GM19463 (cell line): ENCODE measurements around the gene NOS3.

ENCODE experiments used
- ATAC-seq: cut with Tn5 transposase; IDR thresholded peaks from one replicate; pipeline ENCODE4 v1.9.1; 2021; ENCODE audit warnings: mild to moderate bottlenecking, moderate library complexity; ENCODE audit not compliant: unreplicated experiment

NOS3 gene

DNA sequence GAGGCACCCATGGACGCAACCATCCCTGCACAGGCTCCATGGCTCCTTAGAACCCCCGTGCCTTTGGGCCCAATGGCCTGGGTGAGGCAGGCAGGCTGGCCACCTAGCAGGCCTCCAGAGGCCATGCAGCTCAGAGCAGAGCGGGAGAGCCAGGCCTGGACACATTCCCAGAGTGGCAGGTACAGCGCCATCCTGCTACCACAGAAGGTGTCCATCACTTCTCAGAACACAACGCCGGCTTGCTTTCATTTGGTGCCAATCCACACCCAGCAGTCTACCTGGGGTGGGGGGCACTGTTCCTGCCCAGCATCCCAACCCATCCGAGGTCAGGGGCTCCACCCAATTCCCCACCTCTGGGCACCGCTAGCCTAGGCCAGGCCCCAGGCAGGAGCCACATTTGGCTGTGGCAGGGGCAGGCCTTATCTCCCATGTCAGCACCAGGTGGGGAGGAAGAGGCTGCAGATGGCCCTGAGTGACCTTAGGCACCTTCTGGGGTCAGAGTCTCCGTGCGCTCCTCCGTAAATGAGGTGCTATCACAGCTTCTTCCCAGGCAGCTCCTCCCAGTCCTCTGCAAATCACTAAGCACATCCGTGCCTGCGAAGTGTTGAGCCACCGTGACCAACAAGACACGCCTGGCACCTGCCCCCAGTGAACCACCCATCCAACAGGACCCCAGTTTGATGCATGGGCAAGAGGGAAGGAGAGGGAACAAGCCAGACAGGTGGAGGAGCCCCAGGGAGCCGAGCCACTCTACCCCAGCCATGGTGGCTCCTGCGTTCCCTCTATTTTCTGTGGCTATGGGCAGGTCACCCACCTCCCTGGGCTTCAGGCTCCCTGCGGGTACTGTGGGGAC is 26.9 kb upstream of the NOS3 start:
- no peak for ATAC-seq

DNA sequence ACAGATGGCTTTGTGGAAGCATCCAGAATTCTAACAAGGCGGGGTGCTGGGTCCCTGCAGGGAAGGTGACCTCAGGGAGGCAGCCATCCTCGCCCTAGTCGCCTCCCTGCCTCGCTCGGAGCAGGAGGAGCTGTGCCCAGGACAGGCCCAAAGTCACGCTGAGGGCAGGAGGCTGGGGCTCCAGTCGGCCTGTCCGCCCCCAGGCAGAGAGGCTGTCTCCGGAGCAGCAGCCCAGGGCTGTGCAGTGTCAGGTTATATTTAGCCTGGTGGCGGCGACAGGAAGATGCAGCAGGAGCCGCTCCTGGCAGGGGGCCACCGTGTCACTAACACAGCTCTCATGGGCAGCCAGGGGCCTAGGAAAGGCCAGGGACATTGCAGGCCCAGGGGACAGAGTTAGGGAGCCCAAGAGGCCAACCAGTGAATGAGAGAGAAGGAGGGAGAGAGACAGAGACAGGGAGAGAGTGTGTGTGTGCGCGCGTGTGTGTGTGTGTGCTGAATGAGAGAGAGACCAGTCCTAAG is 26.2 kb upstream of the NOS3 start:
- no peak for ATAC-seq

DNA sequence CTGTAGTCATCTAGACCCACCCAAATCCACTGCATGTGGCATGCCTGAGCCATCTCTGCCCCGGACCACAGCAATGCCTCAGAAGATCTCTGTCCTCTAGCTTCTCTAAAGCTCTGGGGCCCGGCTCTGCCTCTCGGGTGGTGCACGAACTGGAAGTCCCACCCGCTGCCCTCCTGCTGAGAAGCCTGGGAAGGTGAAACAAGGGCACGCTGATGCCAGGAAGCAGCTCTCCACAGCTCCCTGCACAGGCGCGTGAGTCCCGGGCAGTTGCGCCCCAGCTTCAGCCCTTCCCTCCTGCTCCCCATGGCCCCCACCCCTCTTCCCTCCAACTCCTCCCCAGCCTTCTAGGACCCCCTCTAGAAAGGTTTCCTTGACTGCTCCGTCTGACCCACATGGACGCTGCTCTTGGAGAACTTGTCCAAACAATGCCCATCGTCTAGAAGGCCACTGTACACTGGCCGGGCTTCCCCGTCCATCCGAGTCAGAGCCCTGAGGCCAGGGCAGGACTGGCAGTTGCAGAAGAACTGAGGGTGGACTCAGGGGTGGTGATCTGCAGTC is 25.5 kb upstream of the NOS3 start:
- ATAC-seq, result no peak

GRCh38 chr7:150966002-150966401 is 24.8 kb upstream of the NOS3 start:
- ATAC-seq, result no peak

- ATAC-seq, result no peak
These were observed 23.5 kb upstream of the NOS3 start for GRCh38 chr7:150967349-150967748.

DNA sequence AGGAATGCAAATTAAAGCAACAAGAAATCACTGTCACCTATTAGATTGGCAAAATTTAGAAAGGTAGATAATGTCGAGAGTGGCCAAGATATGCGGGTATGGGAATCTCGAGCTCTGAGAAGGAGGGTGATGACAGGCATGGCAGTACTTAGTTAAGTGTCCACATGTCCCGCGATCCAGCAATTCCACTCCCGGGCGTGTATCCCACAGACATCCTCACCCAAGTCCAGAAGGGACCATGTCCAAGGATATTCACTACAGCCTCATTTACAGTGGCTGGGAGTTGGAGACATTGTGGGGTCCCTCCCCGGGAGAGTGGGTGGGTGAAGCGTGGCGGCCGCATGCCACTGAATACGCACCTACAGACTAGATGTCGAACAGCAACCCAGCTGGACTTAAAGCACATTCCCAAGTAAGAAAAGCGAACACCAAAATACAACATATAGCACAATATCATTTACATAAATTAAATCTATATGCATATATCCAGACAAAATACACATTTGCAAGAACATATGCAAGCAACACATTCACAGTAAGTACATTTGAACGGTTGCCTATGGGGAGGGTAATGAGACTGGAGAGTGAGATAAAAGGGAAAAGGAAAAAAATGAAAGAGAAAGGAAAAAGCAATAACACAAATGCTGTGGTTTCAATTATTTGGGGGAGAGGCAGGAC is 22.6 kb upstream of the NOS3 start:
- no peak for ATAC-seq

- ATAC-seq, result no peak
These were observed 22.0 kb upstream of the NOS3 start for GRCh38 chr7:150968734-150969372.

DNA sequence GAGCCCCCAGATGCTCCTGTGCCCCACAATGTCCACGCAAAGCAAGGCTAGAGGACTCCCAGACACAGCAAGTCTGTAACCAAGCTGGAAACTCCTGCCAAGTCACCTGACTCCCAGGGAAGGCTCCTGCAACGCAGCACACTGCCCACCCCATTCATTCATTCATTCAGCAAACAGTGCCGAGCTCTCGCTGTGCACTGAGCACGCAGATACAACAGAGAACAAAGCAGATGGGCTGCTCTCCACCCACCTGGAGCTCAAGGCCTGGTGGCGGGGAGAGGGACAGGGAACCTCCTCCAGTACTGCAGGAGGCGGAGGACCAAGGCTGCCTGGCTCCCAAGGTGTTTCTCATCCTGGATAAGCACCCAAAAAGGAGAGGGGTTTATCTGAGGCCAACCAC is 21.3 kb upstream of the NOS3 start:
- no peak for ATAC-seq

GRCh38 chr7:150970424-150970823 is 20.4 kb upstream of the NOS3 start:
- ATAC-seq, result no peak

DNA sequence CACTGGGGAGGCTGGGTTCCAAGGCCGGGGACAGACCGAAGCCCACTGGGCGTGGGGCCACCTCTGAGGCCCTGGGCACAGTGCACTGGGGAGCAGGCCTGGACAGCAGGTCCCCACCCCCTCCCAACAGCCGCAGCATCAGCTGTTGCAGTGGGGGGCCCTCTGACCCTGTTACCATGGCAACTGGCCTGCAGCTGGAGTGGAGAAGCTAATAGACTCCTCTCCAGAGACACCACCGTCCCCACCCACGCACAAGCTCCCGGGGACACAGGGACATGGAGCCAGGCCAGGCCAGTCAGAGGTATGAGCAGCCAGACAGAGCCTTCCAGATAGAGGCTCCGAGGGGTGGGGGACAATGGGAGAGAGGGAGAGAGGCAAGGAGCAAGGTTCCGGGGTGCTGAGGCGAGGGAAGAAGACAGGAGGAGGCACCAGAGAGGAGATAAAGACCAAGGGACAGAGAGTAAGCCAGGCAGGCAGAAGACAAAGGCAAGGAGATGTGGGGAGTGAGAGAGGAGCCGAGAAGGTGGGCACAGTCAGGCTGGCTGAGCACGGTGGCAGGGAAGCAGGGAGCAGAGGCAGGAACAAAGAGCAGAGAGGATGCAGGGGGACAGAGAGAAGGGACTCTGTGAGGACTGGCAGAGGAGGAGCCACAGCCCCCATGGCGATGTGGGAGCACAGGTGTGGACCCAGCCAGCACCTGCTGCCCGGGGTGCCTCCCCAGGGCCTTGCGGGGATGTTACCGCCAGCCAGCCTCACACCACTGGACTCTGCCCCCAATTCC is 19.4 kb upstream of the NOS3 start:
- ATAC-seq, result no peak

GRCh38 chr7:150972023-150972468 is 18.8 kb upstream of the NOS3 start:
- ATAC-seq, result no peak

GRCh38 chr7:150972741-150973140 is 18.1 kb upstream of the NOS3 start:
- no peak for ATAC-seq

DNA sequence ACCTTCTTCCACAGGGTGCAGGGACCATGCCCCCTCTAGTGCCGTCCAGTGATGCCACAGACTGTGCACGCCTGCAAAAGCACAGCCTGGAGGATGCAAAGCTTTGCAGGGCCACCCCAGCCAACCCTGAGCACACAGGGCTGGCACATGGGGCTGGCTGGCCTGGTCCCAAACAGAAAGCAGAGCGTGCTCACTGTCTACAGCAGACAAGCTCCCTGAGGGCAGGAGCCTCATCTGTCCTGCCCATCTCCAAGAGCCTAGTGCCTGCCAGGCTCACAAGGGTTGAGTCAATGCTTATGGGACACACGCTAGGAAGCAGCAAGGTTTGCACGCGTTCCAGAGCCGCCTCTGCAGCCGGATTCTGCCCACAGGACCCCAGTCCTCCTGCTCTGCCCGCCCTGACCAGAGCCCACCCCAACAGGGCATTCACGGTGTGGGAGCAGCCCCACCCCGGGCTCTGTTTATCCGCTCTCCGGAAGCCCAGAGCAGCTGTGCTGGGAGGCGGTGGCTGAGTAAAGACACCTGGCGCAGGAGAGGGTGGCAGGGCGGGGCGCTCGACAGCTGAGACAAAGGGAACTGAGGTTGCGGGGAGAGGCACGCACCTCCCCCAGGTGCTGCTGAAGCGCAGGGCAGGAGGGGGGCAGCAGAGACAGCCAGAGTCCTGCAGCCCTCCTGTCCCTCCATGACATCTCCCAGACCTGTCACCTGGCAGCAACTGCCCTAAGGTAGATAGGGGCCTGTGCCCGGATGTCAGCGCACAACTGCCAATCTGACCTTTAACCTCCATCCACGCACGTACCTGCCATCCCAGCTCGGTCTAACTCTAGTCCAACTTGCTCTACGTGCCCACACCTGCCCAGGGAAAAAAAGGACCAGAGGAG is 17.0 kb upstream of the NOS3 start:
- no peak for ATAC-seq

- ATAC-seq, result peak; percentile 59
These were observed 16.1 kb upstream of the NOS3 start for GRCh38 chr7:150974468-150975391.

DNA sequence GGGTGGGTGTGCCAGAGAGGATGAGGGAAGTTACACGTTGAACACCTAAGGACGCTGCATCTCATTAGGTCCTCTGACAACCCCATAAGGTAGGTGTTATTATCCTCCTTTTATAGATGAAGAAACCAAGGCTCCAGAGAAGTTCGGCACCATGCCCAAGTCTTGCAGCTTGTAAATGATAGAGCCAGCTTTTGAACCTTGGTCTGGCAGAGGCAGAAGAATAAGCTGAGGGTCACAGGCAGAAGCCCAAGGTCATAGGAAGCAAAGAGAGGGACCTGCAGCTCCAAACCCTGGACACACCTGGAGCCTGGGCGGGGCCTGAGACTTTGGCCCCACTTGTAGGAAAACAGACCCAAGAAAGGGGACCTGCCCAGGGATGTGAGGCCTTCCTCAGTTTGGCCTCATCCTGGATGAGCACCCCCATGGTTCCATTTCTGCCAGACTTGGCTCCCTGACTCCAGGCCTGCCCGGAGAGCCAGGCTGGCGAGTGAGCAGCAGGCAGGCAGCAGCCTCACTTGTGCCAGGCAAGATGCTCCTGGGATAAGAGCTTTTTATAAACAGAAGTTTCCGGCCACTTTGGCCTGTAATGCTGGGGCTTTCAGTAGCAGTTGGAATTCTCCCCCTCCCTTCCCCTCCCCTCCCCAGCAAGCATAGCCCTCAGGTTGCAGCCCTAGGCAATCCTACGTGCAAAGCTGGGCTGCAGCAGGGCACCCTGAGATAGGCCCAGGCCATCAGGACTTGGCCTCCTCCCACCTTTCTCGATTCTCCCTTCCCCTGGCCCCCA is 15.1 kb upstream of the NOS3 start:
- ATAC-seq, result no peak

DNA sequence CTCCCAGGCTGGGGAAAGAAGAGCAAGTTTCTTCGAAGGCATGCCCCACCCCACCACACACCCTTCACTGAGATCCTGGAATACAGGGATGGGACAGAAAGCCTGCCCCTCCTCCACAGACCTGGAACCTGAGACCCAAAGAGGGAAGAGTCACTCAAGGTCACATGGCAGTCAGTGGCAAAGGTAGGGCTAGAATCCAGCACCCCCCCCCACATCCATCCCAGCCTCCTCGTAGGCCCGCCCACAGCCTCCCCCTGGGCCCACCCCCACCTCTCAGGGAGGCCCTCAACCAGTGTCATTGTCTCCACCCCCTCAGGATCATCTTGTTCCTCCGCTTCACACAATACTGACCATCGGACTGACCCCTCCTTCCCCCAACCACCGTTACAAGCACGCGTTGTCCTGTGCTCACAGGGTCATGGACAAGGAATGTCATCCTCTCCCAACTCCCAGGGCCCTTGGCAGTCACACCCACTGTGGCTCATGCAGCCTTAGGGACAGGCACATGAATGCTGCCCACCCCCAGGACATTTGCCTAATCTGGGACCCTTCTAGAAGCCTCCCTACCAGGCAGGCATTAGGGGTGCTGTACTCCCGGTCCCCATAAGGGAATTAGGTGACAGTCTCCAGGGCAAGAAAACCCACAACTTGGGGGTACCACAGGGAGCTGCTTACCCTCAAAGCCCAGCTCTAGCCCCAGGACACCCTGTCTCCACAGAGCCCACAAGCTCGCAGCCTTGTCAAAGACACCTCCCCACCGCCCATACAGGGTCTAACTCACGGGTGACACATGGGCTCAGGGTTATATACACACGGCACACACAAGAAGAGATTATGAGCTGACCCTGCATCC is 14.1 kb upstream of the NOS3 start:
- ATAC-seq, result no peak
